ENCODE measurements around the gene CELSR2.
A peak's percentile ranks its signal among the peaks of the same experiment; 100 is the strongest.

CELSR2 gene

GRCh38 chr1:109231066-109231465, 18.3 kb upstream of the CELSR2 start:
- H3K4me3 ChIP-seq (ENCODE audit: low read depth in 1 of 2, low read length in 2 of 2), result no peak overlapping the region
- peaks cover 59 to 64% of the 10 kb centered on the region in 2 donors for H3K36me3 ChIP-seq (ENCODE audit: control insufficient read depth in 1 of 2, insufficient read depth in 2 of 2, low read length in 2 of 2)
- no peaks in the 10 kb centered on the region for H3K4me1 ChIP-seq (ENCODE audit: control insufficient read depth in 1 of 2, insufficient read depth in 2 of 2, low read length in 2 of 2)
- H3K9me3 ChIP-seq (ENCODE audit: control insufficient read depth in 1 of 2, low read length in 2 of 2), result no peaks in the 10 kb centered on the region
- no peaks in the 10 kb centered on the region for H3K27me3 ChIP-seq (ENCODE audit: low read depth, low read length)
- H3K27ac ChIP-seq (ENCODE audit: low read length), result no peak overlapping the region

GRCh38 chr1:109235137-109235536, 14.2 kb upstream of the CELSR2 start:
- Histone ChIP-seq H3K4me1 (ENCODE audit: control insufficient read depth in 1 of 2, insufficient read depth in 2 of 2, low read length in 2 of 2) (peaks cover under 1% of the 10 kb centered on the region in 2 donors), H3K27me3 (ENCODE audit: low read depth, low read length) (no peaks in the 10 kb centered on the region), H3K4me3 (ENCODE audit: low read depth in 1 of 2, low read length in 2 of 2) (no peak overlapping the region), H3K36me3 (ENCODE audit: control insufficient read depth in 1 of 2, insufficient read depth in 2 of 2, low read length in 2 of 2) (peaks cover 66 to 80% of the 10 kb centered on the region in 2 donors), H3K9me3 (ENCODE audit: control insufficient read depth in 1 of 2, low read length in 2 of 2) (no peaks in the 10 kb centered on the region), H3K27ac (ENCODE audit: low read length) (no peak overlapping the region)

- peaks cover 7 to 24% of the 10 kb centered on the region in 2 donors for H3K4me1 ChIP-seq (ENCODE audit: control insufficient read depth in 1 of 2, insufficient read depth in 2 of 2, low read length in 2 of 2)
- H3K27ac ChIP-seq (ENCODE audit: low read length), result no peak overlapping the region
- no peak overlapping the region for H3K4me3 ChIP-seq (ENCODE audit: low read depth in 1 of 2, low read length in 2 of 2)
- peaks cover 48 to 60% of the 10 kb centered on the region in 2 donors for H3K36me3 ChIP-seq (ENCODE audit: control insufficient read depth in 1 of 2, insufficient read depth in 2 of 2, low read length in 2 of 2)
- no peaks in the 10 kb centered on the region for H3K9me3 ChIP-seq (ENCODE audit: control insufficient read depth in 1 of 2, low read length in 2 of 2)
- no peaks in the 10 kb centered on the region for H3K27me3 ChIP-seq (ENCODE audit: low read depth, low read length)
Observed at GRCh38 chr1:109237512-109237911, 11.8 kb upstream of the CELSR2 start.

- H3K36me3 ChIP-seq (ENCODE audit: control insufficient read depth in 1 of 2, insufficient read depth in 2 of 2, low read length in 2 of 2), result peaks cover 45 to 53% of the 10 kb centered on the region in 2 donors
- peaks cover 7 to 25% of the 10 kb centered on the region in 2 donors for H3K4me1 ChIP-seq (ENCODE audit: control insufficient read depth in 1 of 2, insufficient read depth in 2 of 2, low read length in 2 of 2)
- no peaks in the 10 kb centered on the region for H3K9me3 ChIP-seq (ENCODE audit: control insufficient read depth in 1 of 2, low read length in 2 of 2)
- H3K27ac ChIP-seq (ENCODE audit: low read length), result no peak overlapping the region
- H3K27me3 ChIP-seq (ENCODE audit: low read depth, low read length), result no peaks in the 10 kb centered on the region
- H3K4me3 ChIP-seq (ENCODE audit: low read depth in 1 of 2, low read length in 2 of 2), result no peak overlapping the region
Observed at GRCh38 chr1:109238382-109238781, 11.0 kb upstream of the CELSR2 start.

- Histone ChIP-seq H3K4me1 (ENCODE audit: control insufficient read depth in 1 of 2, insufficient read depth in 2 of 2, low read length in 2 of 2) (peaks cover 7 to 25% of the 10 kb centered on the region in 2 donors), H3K27me3 (ENCODE audit: low read depth, low read length) (no peaks in the 10 kb centered on the region), H3K9me3 (ENCODE audit: control insufficient read depth in 1 of 2, low read length in 2 of 2) (no peaks in the 10 kb centered on the region), H3K4me3 (ENCODE audit: low read depth in 1 of 2, low read length in 2 of 2) (no peak overlapping the region), H3K36me3 (ENCODE audit: control insufficient read depth in 1 of 2, insufficient read depth in 2 of 2, low read length in 2 of 2) (peaks cover 45 to 53% of the 10 kb centered on the region in 2 donors), H3K27ac (ENCODE audit: low read length) (no peak overlapping the region)
Observed at GRCh38 chr1:109239047-109239408, 10.3 kb upstream of the CELSR2 start.

- Histone ChIP-seq H3K36me3 (ENCODE audit: control insufficient read depth in 1 of 2, insufficient read depth in 2 of 2, low read length in 2 of 2) (peaks cover 41 to 49% of the 10 kb centered on the region in 2 donors), H3K4me1 (ENCODE audit: control insufficient read depth in 1 of 2, insufficient read depth in 2 of 2, low read length in 2 of 2) (peaks cover 7 to 25% of the 10 kb centered on the region in 2 donors), H3K27ac (ENCODE audit: low read length) (no peak overlapping the region), H3K9me3 (ENCODE audit: control insufficient read depth in 1 of 2, low read length in 2 of 2) (no peaks in the 10 kb centered on the region), H3K27me3 (ENCODE audit: low read depth, low read length) (no peaks in the 10 kb centered on the region), H3K4me3 (ENCODE audit: low read depth in 1 of 2, low read length in 2 of 2) (no peak overlapping the region)
Observed at GRCh38 chr1:109239409-109240068, 9.8 kb upstream of the CELSR2 start.

GRCh38 chr1:109240158-109241152, 8.9 kb upstream of the CELSR2 start:
- Histone ChIP-seq H3K9me3 (ENCODE audit: control insufficient read depth in 1 of 2, low read length in 2 of 2) (no peaks in the 10 kb centered on the region), H3K4me3 (ENCODE audit: low read depth in 1 of 2, low read length in 2 of 2) (peak overlapping the region in 1 of 2 donors; percentile 46), H3K27ac (ENCODE audit: low read length) (peak overlapping the region; percentile 45), H3K27me3 (ENCODE audit: low read depth, low read length) (no peaks in the 10 kb centered on the region), H3K4me1 (ENCODE audit: control insufficient read depth in 1 of 2, insufficient read depth in 2 of 2, low read length in 2 of 2) (peaks cover 7 to 25% of the 10 kb centered on the region in 2 donors), H3K36me3 (ENCODE audit: control insufficient read depth in 1 of 2, insufficient read depth in 2 of 2, low read length in 2 of 2) (peaks cover 33 to 42% of the 10 kb centered on the region in 2 donors)

- no peak overlapping the region for H3K4me3 ChIP-seq (ENCODE audit: low read depth in 1 of 2, low read length in 2 of 2)
- H3K27me3 ChIP-seq (ENCODE audit: low read depth, low read length), result no peaks in the 10 kb centered on the region
- peaks cover 25 to 33% of the 10 kb centered on the region in 2 donors for H3K36me3 ChIP-seq (ENCODE audit: control insufficient read depth in 1 of 2, insufficient read depth in 2 of 2, low read length in 2 of 2)
- H3K27ac ChIP-seq (ENCODE audit: low read length), result no peak overlapping the region
- H3K9me3 ChIP-seq (ENCODE audit: control insufficient read depth in 1 of 2, low read length in 2 of 2), result no peaks in the 10 kb centered on the region
- H3K4me1 ChIP-seq (ENCODE audit: control insufficient read depth in 1 of 2, insufficient read depth in 2 of 2, low read length in 2 of 2), result peaks cover 7 to 25% of the 10 kb centered on the region in 2 donors
Observed at GRCh38 chr1:109241344-109241743, 8.0 kb upstream of the CELSR2 start.

- Histone ChIP-seq H3K4me3 (ENCODE audit: low read depth in 1 of 2, low read length in 2 of 2) (no peak overlapping the region), H3K36me3 (ENCODE audit: control insufficient read depth in 1 of 2, insufficient read depth in 2 of 2, low read length in 2 of 2) (peaks cover 19 to 27% of the 10 kb centered on the region in 2 donors), H3K9me3 (ENCODE audit: control insufficient read depth in 1 of 2, low read length in 2 of 2) (no peaks in the 10 kb centered on the region), H3K4me1 (ENCODE audit: control insufficient read depth in 1 of 2, insufficient read depth in 2 of 2, low read length in 2 of 2) (peaks cover 7 to 25% of the 10 kb centered on the region in 2 donors), H3K27ac (ENCODE audit: low read length) (no peak overlapping the region), H3K27me3 (ENCODE audit: low read depth, low read length) (no peaks in the 10 kb centered on the region)
Observed at GRCh38 chr1:109241841-109242345, 7.4 kb upstream of the CELSR2 start.

GRCh38 chr1:109242387-109242786, 7.0 kb upstream of the CELSR2 start:
- no peak overlapping the region for H3K4me3 ChIP-seq (ENCODE audit: low read depth in 1 of 2, low read length in 2 of 2)
- H3K36me3 ChIP-seq (ENCODE audit: control insufficient read depth in 1 of 2, insufficient read depth in 2 of 2, low read length in 2 of 2), result peaks cover 14 to 22% of the 10 kb centered on the region in 2 donors
- no peaks in the 10 kb centered on the region for H3K9me3 ChIP-seq (ENCODE audit: control insufficient read depth in 1 of 2, low read length in 2 of 2)
- peaks cover 7 to 25% of the 10 kb centered on the region in 2 donors for H3K4me1 ChIP-seq (ENCODE audit: control insufficient read depth in 1 of 2, insufficient read depth in 2 of 2, low read length in 2 of 2)
- H3K27me3 ChIP-seq (ENCODE audit: low read depth, low read length), result no peaks in the 10 kb centered on the region
- H3K27ac ChIP-seq (ENCODE audit: low read length), result no peak overlapping the region

- H3K4me1 ChIP-seq (ENCODE audit: control insufficient read depth in 1 of 2, insufficient read depth in 2 of 2, low read length in 2 of 2), result peaks cover 7 to 25% of the 10 kb centered on the region in 2 donors
- H3K9me3 ChIP-seq (ENCODE audit: control insufficient read depth in 1 of 2, low read length in 2 of 2), result no peaks in the 10 kb centered on the region
- no peak overlapping the region for H3K27ac ChIP-seq (ENCODE audit: low read length)
- H3K27me3 ChIP-seq (ENCODE audit: low read depth, low read length), result no peaks in the 10 kb centered on the region
- peaks cover 6 to 14% of the 10 kb centered on the region in 2 donors for H3K36me3 ChIP-seq (ENCODE audit: control insufficient read depth in 1 of 2, insufficient read depth in 2 of 2, low read length in 2 of 2)
- no peak overlapping the region for H3K4me3 ChIP-seq (ENCODE audit: low read depth in 1 of 2, low read length in 2 of 2)
Observed at GRCh38 chr1:109243221-109243620, 6.1 kb upstream of the CELSR2 start.
